ENCODE data around the gene POU6F2.

Gene POU6F2

DNA sequence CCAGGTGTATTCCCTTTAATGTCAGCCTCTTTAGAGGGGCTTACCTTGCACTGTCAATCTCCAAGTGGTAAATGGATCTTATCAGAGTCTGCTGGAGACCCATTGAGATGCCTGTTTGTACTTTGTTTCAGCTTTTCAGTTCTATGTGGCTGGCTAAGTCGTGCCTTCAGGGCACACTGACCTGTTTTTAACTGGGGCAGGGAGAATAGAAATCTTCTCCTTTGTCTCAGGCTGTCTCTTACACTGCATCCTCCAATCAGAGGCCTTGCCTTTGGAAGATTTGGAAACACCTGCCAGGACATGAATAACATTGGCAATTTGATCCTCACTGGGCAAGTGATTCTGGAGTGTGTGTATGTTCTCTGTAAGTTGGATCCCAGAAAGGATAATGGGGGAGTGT lies 65.0 kb downstream of the POU6F2 start:
- no peak overlapping the region for H3K4me3 ChIP-seq (replicated peaks; ENCODE audit: low read depth, low read length)
- TF ChIP-seq, protein P1, sequence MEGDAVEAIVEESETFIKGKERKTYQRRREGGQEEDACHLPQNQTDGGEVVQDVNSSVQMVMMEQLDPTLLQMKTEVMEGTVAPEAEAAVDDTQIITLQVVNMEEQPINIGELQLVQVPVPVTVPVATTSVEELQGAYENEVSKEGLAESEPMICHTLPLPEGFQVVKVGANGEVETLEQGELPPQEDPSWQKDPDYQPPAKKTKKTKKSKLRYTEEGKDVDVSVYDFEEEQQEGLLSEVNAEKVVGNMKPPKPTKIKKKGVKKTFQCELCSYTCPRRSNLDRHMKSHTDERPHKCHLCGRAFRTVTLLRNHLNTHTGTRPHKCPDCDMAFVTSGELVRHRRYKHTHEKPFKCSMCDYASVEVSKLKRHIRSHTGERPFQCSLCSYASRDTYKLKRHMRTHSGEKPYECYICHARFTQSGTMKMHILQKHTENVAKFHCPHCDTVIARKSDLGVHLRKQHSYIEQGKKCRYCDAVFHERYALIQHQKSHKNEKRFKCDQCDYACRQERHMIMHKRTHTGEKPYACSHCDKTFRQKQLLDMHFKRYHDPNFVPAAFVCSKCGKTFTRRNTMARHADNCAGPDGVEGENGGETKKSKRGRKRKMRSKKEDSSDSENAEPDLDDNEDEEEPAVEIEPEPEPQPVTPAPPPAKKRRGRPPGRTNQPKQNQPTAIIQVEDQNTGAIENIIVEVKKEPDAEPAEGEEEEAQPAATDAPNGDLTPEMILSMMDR (IDR thresholded peaks at IDR 0.05; ENCODE audit: low read length, missing control alignments) = no peak
- DNase-seq (ENCODE audit: low read depth) = no peak

- TF ChIP-seq, protein P1 (IDR thresholded peaks at IDR 0.05; ENCODE audit: low read length, missing control alignments) = no peak
- H3K4me3 ChIP-seq (replicated peaks; ENCODE audit: low read depth, low read length) = no peak overlapping the region
- no peak for DNase-seq (ENCODE audit: low read depth)
These were observed 65.8 kb downstream of the POU6F2 start for GRCh38 chr7:39043531-39043930.

DNA sequence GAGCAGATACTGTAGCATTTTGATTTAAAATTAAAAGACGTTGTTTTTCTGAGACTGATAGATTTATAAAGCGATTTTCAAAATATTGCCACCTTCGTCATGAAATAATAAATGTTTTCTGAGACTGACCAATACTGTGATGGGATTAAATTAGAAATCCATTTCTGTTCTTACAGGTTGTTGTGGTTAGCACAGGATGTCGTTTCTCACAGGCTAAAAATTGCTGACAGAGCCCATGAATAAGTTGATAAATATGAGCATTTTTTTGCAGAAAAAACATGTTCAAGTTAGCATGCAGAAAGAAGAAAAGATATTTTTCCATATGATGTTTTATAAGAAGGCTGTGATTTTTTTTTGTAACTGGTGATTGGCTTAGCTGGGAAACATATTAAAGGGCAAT lies 66.8 kb downstream of the POU6F2 start:
- TF ChIP-seq, protein P1 (IDR thresholded peaks at IDR 0.05; ENCODE audit: low read length, missing control alignments) = no peak
- no peak overlapping the region for H3K4me3 ChIP-seq (replicated peaks; ENCODE audit: low read depth, low read length)
- no peak for DNase-seq (ENCODE audit: low read depth)

DNA sequence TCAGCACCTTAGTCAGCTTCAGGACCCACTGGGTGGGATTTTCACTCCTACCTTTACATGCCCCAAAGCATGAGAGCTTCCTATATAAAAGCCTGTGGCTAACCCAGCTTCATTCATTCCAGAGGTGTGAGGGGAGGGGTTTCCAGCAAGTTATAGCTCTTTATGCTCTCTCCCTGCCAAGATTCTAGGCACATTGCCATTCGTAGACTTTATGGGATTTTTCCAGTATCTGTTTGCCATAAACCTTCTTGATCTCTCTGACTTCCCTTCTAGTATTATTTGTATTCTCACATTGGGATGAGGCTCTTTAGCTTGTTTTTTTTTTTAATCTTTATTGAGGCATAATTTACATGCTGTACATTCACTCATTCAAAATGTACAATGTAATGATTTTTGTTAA lies 67.5 kb downstream of the POU6F2 start:
- no peak for DNase-seq (ENCODE audit: low read depth)
- TF ChIP-seq, protein P1 (IDR thresholded peaks at IDR 0.05; ENCODE audit: low read length, missing control alignments) = no peak
- no peak overlapping the region for H3K4me3 ChIP-seq (replicated peaks; ENCODE audit: low read depth, low read length)

DNA sequence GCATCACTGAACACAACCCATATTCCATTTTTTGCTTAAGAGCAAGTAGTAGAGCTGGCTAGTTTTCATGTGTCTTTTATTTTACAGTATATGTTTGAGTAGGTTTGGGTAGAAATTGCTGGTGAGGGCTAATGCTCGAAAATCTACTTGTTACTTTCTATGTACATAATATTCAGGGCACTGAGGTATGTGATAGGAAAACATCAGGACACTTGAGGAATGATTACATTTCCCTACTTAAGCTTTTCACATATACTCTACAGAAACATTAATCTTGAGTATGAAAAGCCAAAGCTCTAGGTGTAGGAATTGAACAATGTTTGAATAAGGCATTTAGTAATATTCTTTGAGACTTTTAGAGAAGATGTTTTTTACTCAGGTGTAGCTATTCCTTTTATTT lies 73.6 kb downstream of the POU6F2 start:
- TF ChIP-seq, protein P1 (IDR thresholded peaks at IDR 0.05; ENCODE audit: low read length, missing control alignments) = no peak
- no peak overlapping the region for H3K4me3 ChIP-seq (replicated peaks; ENCODE audit: low read depth, low read length)
- no peak for DNase-seq (ENCODE audit: low read depth)

GRCh38 chr7:39051707-39052106 lies 74.0 kb downstream of the POU6F2 start:
- no peak overlapping the region for H3K4me3 ChIP-seq (replicated peaks; ENCODE audit: low read depth, low read length)
- DNase-seq (ENCODE audit: low read depth) = no peak
- TF ChIP-seq, protein P1 (IDR thresholded peaks at IDR 0.05; ENCODE audit: low read length, missing control alignments) = no peak

- TF ChIP-seq, protein P1 (IDR thresholded peaks at IDR 0.05; ENCODE audit: low read length, missing control alignments) = no peak
- DNase-seq (ENCODE audit: low read depth) = no peak
- no peak overlapping the region for H3K4me3 ChIP-seq (replicated peaks; ENCODE audit: low read depth, low read length)
These were observed 77.0 kb downstream of the POU6F2 start for GRCh38 chr7:39054731-39055130.

Data from fibroblast of pulmonary artery (primary cell).